Left cardiac atrium (tissue), 4 donors: ENCODE measurements around the gene CSDE1. TPM values are rescaled to one million over a fixed set of nuclear protein-coding genes. Genes with fewer than 3 reads are reported as not detected.

Experiments
- ATAC-seq, 2 donors: fragments of 200-7000 bp; cut with Tn5 transposase; one replicate each; pipeline ENCODE4 v1.9.1; 2020; ENCODE audit warnings: mild to moderate bottlenecking in 2 of 2, moderate library complexity in 2 of 2
- DNase-seq: peaks from one replicate; pipeline ENCODE4 v3.0.0-alpha.2; 2020
- intact Hi-C, 2 donors: fragments of 100-400 bp; cut with DNase I; formaldehyde crosslinking; loops; one replicate each; pipeline versions ENCODE4 v1.14.1 to v1.15.1; 2022 to 2023
- total RNA-seq, 2 donors: library from RNA; stranded (reverse); fragmentation: NEBNext Ultra II Directional; extraction: Animal tissue kit (Norgen Biotek cat#: 25700); gene quantifications; one replicate each; pipeline ENCODE4 v1.2.1, GENCODE V29; 2021
- donor health status: DM: no; HTN: yes; CAD: no.
- donor health status: DM: no; HTN: yes; CAD: no; lungs with severe emphysema.
- donor health status: DM: yes; HTN: yes; CAD: no.
- donor health status: Dilated cardiomyopathy.

CSDE1 gene
- total RNA-seq, 2 donors from 2014 or later = 622 to 652 TPM

- ATAC-seq (no peak), DNase-seq (no peak)
- intact Hi-C loops = no loop called here
Measured at GRCh38 chr1:114718661-114719423, 38.9 kb downstream of the CSDE1 start.

- DNase-seq = peak; percentile 97
- intact Hi-C loops = no loop called here
- ATAC-seq = peak; percentile 99 to 100
Measured at GRCh38 chr1:114716304-114717170, 41.2 kb downstream of the CSDE1 start, which contains the start of gene NRAS. NRAS (minus strand) TSS chr1:114716771; CDS start chr1:114716160, 611 bp downstream.

GRCh38 chr1:114715952-114716303 lies 41.9 kb downstream of the CSDE1 start:
- DNase-seq (no peak), ATAC-seq (peak in 1 of 2 donors; percentile 10)
- intact Hi-C loops = no loop called here

- no peak for ATAC-seq
- intact Hi-C loops = no loop called here
Measured at GRCh38 chr1:114712977-114713376, 44.8 kb downstream of the CSDE1 start.

GRCh38 chr1:114710360-114710759 lies 47.4 kb downstream of the CSDE1 start:
- no peak for DNase-seq
- no peak for ATAC-seq
- intact Hi-C loops = no loop called here

More at GRCh38 chr1:114712977-114713376, 44.8 kb downstream of the CSDE1 start:
- no peak for DNase-seq

GRCh38 chr1:114707604-114708003 lies 50.2 kb downstream of the CSDE1 start:
- ATAC-seq (no peak), DNase-seq (no peak)
- intact Hi-C loops = no loop called here

- intact Hi-C loops = no loop called here
- no peak for ATAC-seq
- no peak for DNase-seq
Measured at GRCh38 chr1:114703242-114703641, 54.5 kb downstream of the CSDE1 start.

GRCh38 chr1:114702737-114703136 lies 55.0 kb downstream of the CSDE1 start:
- no peak for ATAC-seq
- intact Hi-C loops = no loop called here

GRCh38 chr1:114701931-114702330 lies 55.9 kb downstream of the CSDE1 start:
- intact Hi-C loops = no loop called here
- ATAC-seq (no peak), DNase-seq (no peak)

More at GRCh38 chr1:114702737-114703136, 55.0 kb downstream of the CSDE1 start:
- no peak for DNase-seq

- no peak for DNase-seq
- ATAC-seq = no peak
- intact Hi-C loops = no loop called here
Measured at GRCh38 chr1:114700036-114700600, 57.7 kb downstream of the CSDE1 start.

GRCh38 chr1:114696810-114697209 lies 61.0 kb downstream of the CSDE1 start:
- ATAC-seq = no peak
- no peak for DNase-seq
- intact Hi-C loops = no loop called here

GRCh38 chr1:114695430-114696058 lies 62.2 kb downstream of the CSDE1 start, which contains the start of gene AMPD1:
AMPD1 (minus strand) TSS chr1:114695546; CDS start chr1:114695471, 75 bp downstream.
- no peak for DNase-seq
- no peak for ATAC-seq
- intact Hi-C loops = no loop called here

- intact Hi-C loops = no loop called here
- DNase-seq (no peak), ATAC-seq (no peak)
Measured at GRCh38 chr1:114694540-114695310, 63.1 kb downstream of the CSDE1 start.

GRCh38 chr1:114692947-114693346 lies 64.8 kb downstream of the CSDE1 start:
- no peak for DNase-seq
- intact Hi-C loops = no loop called here
- no peak for ATAC-seq

GRCh38 chr1:114691061-114691460 lies 66.7 kb downstream of the CSDE1 start:
- ATAC-seq (no peak), DNase-seq (no peak)
- intact Hi-C loops = no loop called here

GRCh38 chr1:114690148-114690547 lies 67.6 kb downstream of the CSDE1 start:
- no peak for ATAC-seq
- intact Hi-C loops = no loop called here
- DNase-seq = no peak

GRCh38 chr1:114688526-114688925 lies 69.3 kb downstream of the CSDE1 start:
- DNase-seq (no peak), ATAC-seq (no peak)
- intact Hi-C loops = no loop called here

GRCh38 chr1:114685851-114686250 lies 71.9 kb downstream of the CSDE1 start:
- intact Hi-C loops = no loop called here
- ATAC-seq = no peak
- DNase-seq = no peak

- intact Hi-C loops = no loop called here
- DNase-seq (no peak), ATAC-seq (no peak)
Measured at GRCh38 chr1:114677691-114678090, 80.1 kb downstream of the CSDE1 start.
